Stomach (tissue), 4 donors: ENCODE measurements around the gene PRC1.

Experiments
- EP300 ChIP-seq: sonication (generic); formaldehyde crosslinking; IDR thresholded peaks from one replicate; pipeline ENCODE4 v1.6.1; 2017; ENCODE audit warnings: antibody characterized with exemption
- POLR2A ChIP-seq, 4 donors: fragments of 450-650 bp; IDR thresholded peaks; one replicate each; pipeline ENCODE4 v1.6.1; 2016; ENCODE audit warnings: antibody characterized with exemption in 4 of 4, control low read depth in 2 of 4, mild to moderate bottlenecking in 1 of 4, moderate library complexity in 1 of 4
- TF ChIP-seq, protein P1 (sequence below), 7 experiments: fragments of 450-650 bp in 4 of 7; fragments of 200-600 bp in 3 of 7; sonication (generic) in 3 of 7; IDR thresholded peaks; one replicate each; pipeline ENCODE4 v1.5.1; 2016 to 2019; ENCODE audit warnings: antibody characterized with exemption in 7 of 7, control low read depth in 2 of 7, mild to moderate bottlenecking in 1 of 7

DNA sequence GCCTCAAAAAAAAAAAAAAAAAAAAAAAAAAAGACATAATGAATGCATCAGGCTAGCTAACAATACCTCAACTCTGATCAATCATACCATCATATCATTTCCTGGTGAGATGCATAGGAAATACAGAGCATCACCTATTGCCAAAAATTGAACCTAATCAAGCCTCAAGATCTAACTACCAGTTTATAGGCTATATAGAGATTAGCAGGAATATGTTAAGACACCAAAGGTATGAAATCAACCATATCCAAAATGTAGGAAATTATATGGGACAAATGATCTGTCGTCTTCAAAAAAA is 28.4 kb upstream of the PRC1 start:
- TF ChIP-seq, protein P1, sequence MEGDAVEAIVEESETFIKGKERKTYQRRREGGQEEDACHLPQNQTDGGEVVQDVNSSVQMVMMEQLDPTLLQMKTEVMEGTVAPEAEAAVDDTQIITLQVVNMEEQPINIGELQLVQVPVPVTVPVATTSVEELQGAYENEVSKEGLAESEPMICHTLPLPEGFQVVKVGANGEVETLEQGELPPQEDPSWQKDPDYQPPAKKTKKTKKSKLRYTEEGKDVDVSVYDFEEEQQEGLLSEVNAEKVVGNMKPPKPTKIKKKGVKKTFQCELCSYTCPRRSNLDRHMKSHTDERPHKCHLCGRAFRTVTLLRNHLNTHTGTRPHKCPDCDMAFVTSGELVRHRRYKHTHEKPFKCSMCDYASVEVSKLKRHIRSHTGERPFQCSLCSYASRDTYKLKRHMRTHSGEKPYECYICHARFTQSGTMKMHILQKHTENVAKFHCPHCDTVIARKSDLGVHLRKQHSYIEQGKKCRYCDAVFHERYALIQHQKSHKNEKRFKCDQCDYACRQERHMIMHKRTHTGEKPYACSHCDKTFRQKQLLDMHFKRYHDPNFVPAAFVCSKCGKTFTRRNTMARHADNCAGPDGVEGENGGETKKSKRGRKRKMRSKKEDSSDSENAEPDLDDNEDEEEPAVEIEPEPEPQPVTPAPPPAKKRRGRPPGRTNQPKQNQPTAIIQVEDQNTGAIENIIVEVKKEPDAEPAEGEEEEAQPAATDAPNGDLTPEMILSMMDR (IDR thresholded peaks at IDR 0.05): no peak
- TF ChIP-seq EP300 (no peak), POLR2A (IDR thresholded peaks at IDR 0.05) (no peak)
